CD4-positive, alpha-beta T cell treated with Interleukin-17A for 1 hour (primary cell): ENCODE measurements around the gene PIEZO1.

ENCODE experiments used
- DNase-seq: peaks from one replicate; pipeline ENCODE4 v3.0.0-alpha.2; 2020

The PIEZO1 gene

DNA sequence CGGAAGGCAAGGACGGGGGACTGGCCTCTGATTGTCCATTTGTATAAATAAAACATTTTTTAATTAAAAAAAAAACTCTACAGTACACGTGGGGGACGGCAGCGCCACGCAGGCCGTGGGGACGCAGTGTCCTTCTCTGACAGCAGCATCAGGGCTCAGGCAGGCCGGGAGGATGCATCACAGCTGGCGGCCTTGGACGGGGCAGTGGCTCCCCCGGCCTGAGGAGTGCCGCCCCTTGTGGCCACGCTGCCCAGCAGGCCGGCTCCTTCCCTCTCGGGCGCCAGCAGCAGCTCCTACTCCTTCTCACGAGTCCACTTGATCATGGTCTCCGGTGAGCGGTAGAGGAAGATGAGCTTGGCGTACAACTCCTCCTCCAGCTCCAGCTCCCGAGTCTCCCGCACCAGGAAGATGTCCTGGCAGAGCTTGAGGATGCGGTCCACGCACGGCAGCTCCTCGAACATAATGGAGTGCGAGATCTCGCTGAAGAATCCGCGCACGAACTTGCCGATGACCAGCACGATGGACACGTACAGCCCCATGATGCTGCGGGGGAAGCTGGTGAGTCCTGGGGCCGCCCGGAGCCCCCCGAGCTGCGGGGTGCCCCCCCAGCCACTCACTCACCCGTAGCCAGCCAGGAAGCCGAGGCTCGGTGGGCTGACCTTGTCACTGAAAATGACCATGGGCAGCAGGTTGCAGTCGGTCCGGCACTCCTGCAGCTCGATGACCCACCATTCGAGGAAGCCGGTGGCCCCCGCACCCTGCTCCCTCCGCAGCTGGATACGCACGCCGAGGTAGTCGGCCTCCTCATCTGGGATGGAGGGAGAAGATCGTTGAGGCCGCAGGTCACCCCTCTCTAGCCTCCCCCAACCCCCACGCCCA is 69.5 kb downstream of the PIEZO1 start:
- DNase-seq, result no peak

DNA sequence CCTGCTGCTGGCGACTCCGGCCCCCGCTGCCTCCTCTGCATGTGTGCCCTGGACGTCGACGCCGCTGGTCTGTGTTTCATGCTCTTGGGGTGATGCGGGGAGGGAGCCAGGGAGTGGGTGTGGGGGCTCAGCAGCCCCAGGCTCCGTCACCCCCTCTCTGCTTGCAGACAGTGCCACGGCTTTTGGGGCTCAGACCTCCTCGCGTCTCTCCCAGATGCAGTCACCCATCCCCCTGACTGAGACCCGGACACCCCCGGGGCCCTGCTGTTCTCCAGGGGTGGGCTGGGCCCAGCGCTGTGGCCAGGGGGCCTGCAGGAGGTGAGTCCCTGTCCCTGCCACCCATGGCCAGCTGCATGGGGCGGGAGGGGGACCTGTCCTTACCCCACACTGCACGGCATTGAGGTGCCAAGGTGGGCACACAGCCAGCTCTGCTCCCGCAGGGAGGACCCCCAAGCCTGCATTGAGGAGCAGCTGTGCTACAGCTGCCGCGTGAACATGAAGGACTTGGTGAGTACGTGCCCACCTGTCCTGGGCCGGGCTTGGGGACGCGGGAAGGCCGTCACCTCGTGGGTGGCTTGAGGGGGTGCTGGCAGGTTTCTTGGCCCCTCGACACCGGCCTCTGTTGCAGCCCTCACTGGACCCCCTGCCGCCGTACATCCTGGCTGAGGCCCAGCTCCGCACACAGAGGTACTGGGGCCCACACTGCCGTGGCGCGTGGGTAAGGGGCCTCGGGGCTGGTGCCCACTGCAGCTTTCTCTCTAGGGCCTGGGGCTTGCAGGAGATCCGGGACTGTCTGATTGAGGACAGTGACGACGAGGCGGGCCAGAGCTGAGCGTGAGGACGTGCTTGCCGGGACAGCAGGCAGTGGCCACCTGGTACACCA is 70.4 kb downstream of the PIEZO1 start:
- no peak for DNase-seq

DNA sequence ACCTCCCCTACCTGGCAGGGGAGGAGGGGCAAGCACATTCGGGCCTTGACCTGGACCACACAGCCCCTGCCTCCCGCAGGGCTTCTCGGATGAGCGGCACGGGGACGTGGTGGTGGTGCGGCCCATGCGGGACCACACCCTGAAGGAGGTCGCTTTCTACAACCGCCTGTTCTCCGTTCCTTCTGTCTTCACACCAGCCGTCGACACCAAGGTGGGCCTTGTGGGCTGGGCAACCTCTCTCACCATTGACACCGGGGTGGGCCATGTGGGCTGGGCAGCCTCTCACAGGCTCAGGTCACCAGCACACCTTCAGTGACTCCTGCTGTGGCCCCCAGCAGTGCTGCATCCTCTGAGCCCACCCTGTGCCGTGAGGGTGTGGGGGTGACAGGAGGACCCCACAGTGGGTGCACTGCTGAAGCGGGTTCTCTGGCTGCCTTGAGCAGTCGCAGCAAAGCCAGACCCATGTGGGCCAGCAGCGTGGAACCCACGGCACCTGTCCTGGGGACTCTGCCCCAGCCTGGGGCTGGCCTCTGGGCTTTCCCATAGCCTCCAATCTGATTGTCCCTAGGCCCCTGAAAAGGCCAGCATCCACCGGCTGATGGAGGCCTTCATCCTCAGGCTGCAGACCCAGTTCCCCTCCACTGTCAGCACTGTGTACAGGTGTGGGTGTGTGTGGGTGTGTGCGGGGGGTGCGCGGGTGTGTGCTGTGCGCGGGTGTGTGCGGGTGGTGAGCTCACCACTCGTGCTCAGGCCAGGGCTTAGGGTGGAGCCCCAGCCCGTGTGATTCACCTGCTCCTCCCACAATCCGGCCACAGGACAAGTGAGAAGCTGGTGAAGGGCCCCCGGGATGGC is 71.2 kb downstream of the PIEZO1 start:
- no peak for DNase-seq

DNA sequence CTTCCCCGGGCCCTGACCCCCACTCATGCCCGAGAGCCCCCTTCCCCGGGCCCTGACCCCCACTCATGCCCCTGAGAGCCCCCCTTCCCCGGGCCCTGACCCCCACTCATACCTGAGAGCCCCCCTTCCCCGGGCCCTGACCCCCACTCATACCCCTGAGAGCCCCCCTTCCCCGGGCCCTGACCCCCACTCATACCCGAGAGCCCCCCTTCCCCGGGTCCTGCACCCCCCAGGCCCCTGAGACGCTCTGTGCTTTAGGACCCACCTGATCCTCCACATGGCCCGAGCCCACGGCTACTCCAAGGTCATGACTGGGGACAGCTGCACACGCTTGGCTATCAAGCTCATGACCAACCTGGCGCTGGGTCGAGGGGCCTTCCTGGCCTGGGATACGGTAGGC is 72.0 kb downstream of the PIEZO1 start:
- DNase-seq, result no peak

DNA sequence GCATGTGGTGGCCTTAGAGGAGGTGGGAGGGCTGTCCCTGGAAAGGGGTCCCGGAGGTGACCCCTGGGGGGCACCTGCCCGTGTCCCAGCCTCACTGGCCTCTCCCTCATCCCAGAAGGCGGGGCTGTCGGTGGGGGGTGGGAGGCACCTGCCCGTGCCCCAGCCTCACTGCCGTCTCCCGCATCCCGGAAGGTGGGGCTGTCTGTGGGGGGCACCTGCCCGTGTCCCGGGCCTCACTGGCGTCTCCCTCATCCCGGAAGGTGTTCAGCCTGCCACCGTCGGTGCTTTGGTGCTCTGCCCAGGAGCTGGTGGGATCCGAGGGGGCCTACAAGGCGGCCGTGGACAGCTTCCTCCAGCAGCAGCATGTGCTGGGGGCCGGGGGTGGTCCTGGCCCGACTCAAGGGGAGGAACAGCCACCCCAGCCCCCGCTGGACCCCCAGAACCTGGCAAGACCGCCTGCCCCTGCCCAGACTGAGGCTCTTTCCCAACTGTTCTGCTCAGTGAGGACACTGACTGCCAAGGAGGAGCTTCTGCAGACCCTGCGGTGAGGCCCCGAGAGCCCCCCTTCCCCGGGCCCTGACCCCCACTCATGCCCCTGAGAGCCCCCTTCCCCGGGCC is 72.5 kb downstream of the PIEZO1 start:
- no peak for DNase-seq

DNA sequence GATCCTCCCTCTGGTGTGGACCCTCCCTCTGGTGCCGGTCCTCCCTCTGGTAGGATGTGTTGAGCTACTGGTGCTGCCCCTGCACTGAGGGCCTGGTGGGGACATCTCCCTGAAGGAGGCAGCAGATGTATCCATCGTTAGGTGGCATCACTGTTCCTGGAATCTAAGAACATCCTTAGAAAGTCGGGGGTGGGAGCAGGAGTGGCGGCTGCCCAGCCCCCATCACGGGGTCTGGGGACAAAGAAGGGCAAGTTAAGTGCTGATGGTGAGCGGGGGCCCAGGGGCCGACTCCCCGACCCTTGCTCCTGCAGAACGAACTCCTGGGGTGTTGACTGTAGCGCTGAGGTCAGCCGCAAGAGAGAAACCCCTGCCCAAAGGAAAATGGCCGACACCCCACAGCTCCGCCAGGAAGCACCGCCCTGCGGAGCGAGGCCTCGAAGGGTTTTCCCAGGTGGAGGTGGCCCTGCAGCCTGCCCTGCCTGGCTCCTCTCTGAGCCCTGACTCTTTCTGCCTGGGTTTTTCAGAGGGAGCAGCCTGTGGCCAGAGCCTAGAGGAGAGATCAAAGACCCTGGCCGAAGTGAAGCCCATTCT is 73.2 kb downstream of the PIEZO1 start:
- no peak for DNase-seq

DNA sequence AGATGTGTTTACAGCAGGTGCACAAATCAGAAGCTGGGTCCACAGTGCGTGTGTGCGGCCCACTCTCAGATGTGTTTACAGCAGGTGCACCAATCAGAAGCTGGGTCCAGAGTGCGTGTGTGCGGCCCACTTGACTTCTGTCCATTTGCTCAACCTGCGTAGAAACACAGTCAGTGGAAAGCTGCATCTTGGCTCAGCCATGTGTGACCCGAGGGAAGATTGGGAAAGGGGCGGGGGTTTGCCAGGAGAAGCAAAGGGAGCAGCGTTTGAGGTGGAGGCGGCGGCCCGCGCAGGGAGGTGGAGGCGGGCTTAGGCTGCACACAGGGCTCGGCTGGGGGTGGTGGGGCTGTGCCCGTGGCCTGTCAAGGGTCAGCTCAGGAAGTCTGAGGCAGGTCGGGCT is 74.5 kb downstream of the PIEZO1 start:
- no peak for DNase-seq

DNA sequence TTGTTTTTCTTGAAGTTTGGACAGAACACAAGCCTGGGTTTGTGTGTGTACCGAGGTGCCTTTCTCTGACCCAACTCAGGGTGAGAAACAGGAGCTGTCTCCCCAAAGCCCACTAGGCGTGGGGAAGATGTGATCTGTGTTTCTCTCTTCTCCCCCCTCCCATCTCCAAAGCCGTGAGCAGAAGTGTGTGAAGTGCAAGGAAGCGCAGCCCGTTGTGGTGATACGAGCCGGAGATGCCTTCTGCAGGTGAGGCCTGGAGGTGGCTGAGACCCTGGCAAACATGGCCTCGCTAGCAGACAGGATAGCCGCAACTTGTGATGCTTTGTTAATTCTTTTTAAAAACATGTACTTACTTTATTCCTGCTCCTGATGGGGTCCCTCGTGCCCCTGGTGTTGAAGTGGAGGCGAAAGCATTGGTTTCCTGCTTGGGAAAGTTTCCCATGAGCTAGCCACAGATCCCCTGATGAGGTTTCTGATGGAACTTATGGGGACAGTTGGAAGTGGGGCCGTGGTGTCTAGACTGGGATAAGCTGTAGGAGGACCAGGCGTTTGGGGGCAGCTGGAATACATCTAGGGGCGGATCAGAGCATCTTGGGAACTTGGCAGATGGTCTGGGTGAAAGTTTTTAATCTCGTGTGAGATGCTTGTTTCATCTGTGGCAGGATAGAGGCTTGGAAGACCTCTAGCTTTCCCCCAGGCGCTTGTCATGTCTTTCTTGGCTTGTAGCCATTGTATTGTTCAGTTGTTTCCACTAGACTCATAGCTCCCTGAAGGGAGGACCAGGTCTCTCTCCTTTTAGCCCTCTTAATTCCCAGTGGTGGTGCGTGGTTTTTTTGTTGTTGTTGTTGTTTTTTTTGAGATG is 77.8 kb downstream of the PIEZO1 start:
- DNase-seq, result no peak

DNA sequence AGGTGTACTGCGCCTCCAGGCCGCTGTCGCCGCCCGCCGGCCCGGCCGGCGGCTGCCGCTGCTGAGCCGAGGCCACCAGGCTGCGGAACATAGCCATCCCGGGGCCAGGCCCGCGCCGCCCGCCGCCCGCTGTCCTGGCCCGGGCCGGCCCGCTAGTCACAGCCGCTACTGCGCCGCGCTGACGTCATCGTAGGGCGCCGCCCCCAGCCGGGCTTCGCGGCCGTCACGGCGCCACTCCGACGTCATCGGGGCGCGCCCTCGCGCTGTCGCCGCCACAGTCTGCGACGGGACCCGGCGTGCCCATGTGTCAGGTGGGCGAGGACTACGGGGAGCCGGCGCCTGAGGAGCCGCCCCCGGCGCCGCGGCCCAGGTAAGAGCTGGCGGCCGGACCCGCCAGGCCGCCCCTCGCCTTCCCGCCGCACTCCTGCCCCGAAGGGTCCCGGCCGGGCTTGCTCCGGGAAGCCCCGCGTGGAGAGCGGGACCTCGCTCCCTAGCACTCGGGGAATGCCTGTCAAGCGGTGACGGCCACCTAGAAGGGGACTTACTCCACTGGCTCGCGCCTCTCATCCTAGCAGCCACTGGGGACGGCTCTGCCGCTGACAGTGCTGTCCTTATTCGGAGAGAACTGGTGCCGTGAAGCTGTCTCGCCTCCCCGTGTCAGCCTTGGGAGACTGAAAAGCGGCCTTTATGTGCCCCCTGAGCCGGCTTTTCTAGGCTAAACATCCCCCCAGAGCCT is 78.6 kb downstream of the PIEZO1 start, which contains the start of the genes CTU2 and RNF166:
CTU2 (plus strand) TSS at position 275 of the 736 bp plus-strand sequence; CDS start at position 303, 28 bp downstream.
RNF166 (minus strand) TSS at position 180 of the 736 bp plus-strand sequence; CDS start at position 97, 83 bp downstream.
- DNase-seq, result peak; percentile 89

DNA sequence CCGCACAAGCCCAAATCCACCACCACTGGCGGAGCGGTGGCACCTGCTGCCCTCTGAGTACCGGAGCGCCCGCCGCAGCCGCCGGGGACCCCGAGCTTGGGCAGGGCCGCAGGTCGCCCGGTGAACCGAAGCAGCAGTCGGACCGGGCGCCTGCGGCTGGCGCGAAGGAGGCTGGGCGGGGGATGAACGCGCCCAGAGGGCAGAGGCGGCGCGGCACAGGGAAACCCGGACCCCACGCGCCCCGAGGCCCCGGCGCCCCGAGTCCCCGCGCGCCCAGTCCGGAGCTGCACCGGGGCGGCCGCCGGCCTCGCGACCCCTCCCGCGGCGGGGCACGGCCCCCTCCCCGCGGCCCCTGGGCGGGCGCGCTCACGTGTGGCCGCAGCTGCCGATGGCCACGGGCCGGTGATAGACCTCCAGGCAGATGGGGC is 79.2 kb downstream of the PIEZO1 start:
- no peak for DNase-seq

DNA sequence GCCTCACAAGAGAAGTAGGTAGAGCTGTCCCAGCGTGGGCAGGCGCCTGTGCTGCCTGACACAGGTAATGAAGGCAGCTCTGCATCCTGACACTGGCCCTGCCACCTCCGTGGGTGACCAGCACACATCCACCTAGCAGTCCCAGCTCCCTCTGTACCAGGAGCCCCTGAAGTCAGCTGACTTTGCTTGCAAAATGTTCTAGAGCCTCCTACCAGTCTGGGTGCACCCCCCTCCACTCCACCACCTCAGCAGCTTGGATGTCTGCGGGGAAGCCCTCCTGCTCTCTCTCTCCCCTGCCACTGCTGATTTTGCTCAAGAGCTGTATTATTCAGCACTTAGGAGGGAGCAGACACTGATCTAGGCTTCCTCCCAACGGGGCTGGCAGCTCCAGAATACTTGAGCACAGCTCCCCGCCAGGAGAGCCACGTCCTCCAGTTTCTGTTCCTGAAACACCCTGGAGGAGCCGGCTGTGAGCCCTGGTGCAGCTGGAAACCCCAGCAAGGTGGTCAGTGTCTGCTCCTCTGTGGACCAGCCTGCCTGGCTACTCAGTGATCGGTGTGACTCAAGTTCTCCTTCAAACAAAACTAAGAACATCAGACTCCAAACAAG is 79.8 kb downstream of the PIEZO1 start:
- DNase-seq, result peak; percentile 50

DNA sequence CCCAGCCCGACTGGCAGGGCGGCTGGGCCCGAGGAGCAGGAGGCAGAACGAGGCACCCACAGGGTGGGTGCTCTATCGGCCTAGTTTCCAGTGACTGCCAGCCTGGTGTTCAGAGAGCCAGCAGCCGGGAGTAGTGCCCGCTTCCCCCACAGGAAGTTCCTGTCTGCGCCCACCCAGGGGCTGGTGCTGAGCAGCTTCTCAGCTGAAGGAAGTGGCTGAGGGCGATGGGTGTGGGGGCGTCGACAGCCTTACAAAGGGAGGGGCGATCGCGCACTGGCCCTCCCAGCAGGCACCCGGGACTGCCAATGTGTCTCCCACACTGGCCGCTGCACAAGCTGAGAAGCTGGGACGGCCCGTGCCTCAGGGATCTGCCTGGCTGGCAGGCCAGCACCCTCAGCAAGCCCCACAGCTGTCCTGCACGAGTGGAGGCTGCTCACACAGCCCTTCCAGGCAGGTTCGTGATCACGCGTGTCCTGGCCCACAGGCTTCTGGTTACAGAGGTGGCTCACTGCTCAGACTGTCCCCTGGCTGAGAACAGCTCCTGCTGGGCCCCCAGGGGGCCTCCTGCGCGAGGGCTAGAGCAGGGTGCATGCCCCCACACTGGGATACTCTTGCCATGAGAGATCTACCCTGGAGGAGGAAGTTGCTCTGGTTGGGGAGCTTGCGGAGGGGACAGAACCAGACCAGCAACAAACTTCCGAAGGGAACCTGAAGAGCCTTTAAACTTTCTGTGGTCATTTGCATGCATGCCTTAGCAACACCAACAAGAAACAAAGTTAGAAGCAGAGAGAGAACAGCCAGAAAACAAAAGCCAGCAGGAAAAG is 81.3 kb downstream of the PIEZO1 start:
- peak; percentile 80 for DNase-seq

DNA sequence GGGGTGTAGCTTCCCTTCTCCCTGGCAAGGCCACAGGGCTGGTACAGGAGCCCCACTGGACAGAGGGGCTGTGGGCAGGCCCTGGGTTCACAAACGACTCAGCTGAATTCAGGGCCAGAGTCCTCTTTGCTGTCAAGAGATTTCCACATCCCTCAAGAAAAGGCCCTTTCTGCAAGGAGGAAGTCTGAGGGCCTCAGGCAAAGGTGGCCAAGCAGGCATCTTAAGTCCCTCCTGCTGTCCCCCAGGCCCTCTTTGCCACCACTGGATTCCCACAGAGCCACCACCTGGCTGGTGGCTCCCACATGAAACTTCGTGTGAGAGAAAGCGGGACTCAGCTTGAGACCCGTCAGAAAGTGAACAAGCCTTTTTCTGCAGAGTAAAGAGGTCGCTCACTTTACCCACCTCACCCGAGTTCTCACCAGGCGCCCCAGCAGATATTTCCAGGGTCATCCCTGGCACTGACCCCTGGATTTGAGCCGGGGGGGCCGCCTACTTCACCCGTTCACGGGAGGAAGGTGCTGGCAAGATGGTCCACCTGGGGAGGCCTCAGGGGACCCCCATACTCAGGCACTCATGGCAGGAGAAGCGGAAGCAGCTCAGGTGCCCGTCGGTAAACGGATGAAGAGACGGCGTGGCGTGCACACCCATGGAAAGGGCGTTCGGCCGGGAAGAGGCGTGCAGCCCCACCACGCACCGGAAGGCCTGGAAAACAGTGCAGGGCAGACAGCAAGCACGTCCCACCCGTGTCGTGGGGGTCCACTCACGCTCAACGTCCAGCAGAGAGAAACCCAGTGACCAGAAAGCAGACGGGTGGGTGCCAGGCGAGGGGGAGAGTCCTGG is 82.4 kb downstream of the PIEZO1 start:
- no peak for DNase-seq

DNA sequence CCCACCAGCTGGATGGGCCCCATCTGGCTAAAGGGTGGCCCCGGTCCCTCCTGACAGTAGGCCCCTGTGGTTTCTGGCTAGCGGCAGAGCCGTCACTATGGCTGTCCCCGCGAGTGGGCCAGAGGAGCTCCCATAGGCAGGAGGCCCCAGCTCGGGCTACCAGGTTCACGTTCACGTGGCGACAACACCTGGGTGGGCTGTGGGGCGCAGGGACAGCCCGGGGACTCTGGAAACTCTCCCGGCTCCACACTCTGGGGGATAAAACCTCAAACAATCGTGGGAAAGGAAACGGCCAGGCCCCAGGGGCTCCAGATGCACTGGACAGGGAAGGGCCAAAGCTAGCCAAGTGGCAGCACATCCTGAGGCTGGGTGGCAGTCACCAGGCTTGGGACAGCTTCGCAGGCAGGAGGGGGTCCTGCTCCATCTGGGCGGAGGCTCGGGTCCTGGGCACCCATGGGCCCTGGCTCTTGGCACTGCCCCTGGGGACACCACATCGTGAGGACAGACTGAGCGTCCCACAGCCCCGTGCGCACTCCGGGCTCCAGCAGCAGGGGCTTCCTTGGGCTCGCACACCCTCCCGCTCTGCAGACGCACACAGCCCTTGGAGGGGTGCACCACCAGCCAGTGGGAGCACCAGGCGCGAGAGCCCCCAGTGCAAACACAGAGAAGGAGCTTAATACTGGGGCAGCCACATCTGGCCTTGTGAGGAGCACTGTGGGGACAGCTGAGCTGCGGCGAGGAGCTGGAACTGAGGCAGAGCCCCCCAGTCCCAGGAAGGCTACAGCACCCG is 83.2 kb downstream of the PIEZO1 start:
- DNase-seq, result no peak

DNA sequence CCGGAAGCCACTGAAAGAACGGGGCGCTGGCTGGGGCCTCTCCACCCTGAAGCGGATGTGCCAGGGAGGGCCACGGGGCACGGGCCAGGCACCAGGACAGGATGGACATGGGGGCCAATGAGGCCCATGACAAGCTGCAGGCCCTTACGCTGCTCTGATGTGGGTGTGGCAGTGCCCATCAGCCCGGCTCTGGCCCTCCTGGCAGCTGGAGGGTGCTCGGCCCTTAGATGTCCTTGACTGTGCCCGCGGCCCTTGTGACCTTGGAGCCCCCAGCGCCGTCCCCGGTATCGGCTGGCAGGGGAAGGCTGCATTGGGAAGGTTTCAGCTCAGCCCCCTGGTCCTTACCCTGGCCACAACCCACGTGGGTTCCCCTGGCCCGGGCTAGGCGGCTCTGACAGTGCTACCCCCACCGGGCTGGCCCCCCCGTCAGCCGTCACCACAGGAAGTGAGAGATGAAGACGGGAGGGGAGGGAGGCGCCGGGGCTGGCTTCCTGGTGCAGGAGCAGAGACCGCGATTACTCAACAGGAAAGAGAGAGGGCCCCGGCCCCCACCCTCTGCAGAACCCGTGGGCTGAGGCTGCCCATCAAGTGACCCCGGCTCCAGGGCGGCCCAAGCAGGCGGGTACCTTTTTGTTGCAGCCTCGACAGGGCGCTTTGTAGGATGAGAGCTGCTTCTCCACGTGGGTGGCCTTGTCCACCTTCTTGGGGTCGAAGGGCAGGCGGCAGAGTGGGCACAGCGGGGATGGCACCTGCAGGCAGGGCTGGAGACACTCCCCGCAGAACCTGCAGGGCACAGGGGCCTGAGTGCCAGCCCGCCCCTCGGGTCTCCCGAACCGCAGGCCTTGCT is 84.2 kb downstream of the PIEZO1 start:
- peak; percentile 95 for DNase-seq

DNA sequence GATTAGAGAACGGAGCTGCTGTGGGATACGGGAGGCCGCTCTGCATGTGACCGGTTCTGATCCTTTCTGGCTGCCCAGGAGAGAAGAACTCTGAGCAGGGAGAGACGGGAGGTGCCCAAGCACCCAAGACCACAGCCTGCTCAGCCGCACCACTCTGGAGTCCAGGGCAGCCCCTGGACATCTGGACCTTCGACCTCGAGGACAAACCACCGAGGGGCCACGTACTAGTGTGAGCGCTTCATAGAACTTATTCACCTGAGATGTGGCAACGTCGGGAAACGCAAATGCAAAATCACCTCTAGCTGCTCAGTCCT is 84.7 kb downstream of the PIEZO1 start:
- DNase-seq, result no peak
